NCI-H1417 (cell line): ENCODE results near the gene KCNQ2.
A peak's percentile ranks its signal among the peaks of the same experiment; 100 is the strongest.

Experiments used
- DNase-seq, 3 experiments: peaks; one replicate each; lab custom pipeline; 2025; lab: John Stamatoyannopoulos, UW

The KCNQ2 gene

GRCh38 chr20:63434599-63435378 is 37.7 kb downstream of the KCNQ2 start:
- DNase-seq: peak; percentile 55 to 79 (median 63)

- DNase-seq: no peak
Measured at GRCh38 chr20:63433756-63434531, 38.5 kb downstream of the KCNQ2 start.

- no peak for DNase-seq
Measured at GRCh38 chr20:63433351-63433750, 39.1 kb downstream of the KCNQ2 start.

GRCh38 chr20:63432577-63433325 is 39.7 kb downstream of the KCNQ2 start:
- DNase-seq: peak in 1 of 3 experiments; percentile 46

GRCh38 chr20:63431944-63432343 is 40.5 kb downstream of the KCNQ2 start:
- DNase-seq: no peak

- no peak for DNase-seq
Measured at GRCh38 chr20:63430891-63431290, 41.6 kb downstream of the KCNQ2 start.

- DNase-seq: no peak
Measured at GRCh38 chr20:63429992-63430391, 42.5 kb downstream of the KCNQ2 start.

- no peak for DNase-seq
Measured at GRCh38 chr20:63428906-63429575, 43.4 kb downstream of the KCNQ2 start.

- DNase-seq: no peak
Measured at GRCh38 chr20:63427724-63428330, 44.6 kb downstream of the KCNQ2 start.

GRCh38 chr20:63427206-63427605 is 45.2 kb downstream of the KCNQ2 start:
- DNase-seq: no peak

- DNase-seq: no peak
Measured at GRCh38 chr20:63425846-63426485, 46.5 kb downstream of the KCNQ2 start.

- DNase-seq: no peak
Measured at GRCh38 chr20:63424613-63425012, 47.8 kb downstream of the KCNQ2 start.

GRCh38 chr20:63423751-63424150 is 48.7 kb downstream of the KCNQ2 start:
- no peak for DNase-seq

- no peak for DNase-seq
Measured at GRCh38 chr20:63422653-63423052, 49.8 kb downstream of the KCNQ2 start.

- DNase-seq: no peak
Measured at GRCh38 chr20:63421913-63422312, 50.5 kb downstream of the KCNQ2 start.

- no peak for DNase-seq
Measured at GRCh38 chr20:63421094-63421692, 51.3 kb downstream of the KCNQ2 start.

- DNase-seq: no peak
Measured at GRCh38 chr20:63420359-63421093, 51.9 kb downstream of the KCNQ2 start.

- DNase-seq: no peak
Measured at GRCh38 chr20:63419299-63419698, 53.2 kb downstream of the KCNQ2 start.

- no peak for DNase-seq
Measured at GRCh38 chr20:63418617-63419016, 53.8 kb downstream of the KCNQ2 start.

- no peak for DNase-seq
Measured at GRCh38 chr20:63417738-63418120, 54.7 kb downstream of the KCNQ2 start.
